H1 (cell line): Measurements from ENCODE around the gene CDK16. TPM values are rescaled to one million over a fixed set of nuclear protein-coding genes. Genes with fewer than 3 reads are reported as not detected.

ENCODE experiments used
- CTCF ChIA-PET: fragments of 300-600 bp; sonication (Branson Sonifier 250); formaldehyde crosslinking; loops from one replicate; lab custom pipeline; 2021; ENCODE audit not compliant: partially characterized antibody; lab: Charles Lee
- POLR2A ChIA-PET: fragments of 300-600 bp; sonication (Branson Sonifier 250); formaldehyde crosslinking; loops from one replicate; lab custom pipeline; 2021; ENCODE audit warnings: inconsistent platforms; ENCODE audit not compliant: partially characterized antibody; lab: Charles Lee
- DNase-seq, 2 experiments: peaks; one replicate each; pipeline versions ENCODE4 v3.0.0 to v3.0.0-alpha.2; 2010 to 2022; ENCODE audit warnings: low spot score in 2 of 2, low read depth in 1 of 2, mixed read lengths in 1 of 2
- FAIRE-seq: peaks from 2 replicates; lab custom pipeline; 2011; peaks lifted over from hg19 to GRCh38; lab: Jason Lieb, UNC
- H2AFZ ChIP-seq: 2 replicates; pipeline ENCODE4 v1.8.1; 2012; ENCODE audit warnings: low read length, inconsistent platforms
- H2AK5ac ChIP-seq: 2 replicates; pipeline ENCODE4 v1.6.1; 2013; ENCODE audit warnings: low read depth, low read length
- H2BK120ac ChIP-seq: replicated peaks from 2 replicates; pipeline ENCODE3; 2013; ENCODE audit warnings: low read depth, low read length, inconsistent platforms
- H2BK12ac ChIP-seq: 2 replicates; pipeline ENCODE4 v1.6.1; 2013; ENCODE audit warnings: low read depth, low read length
- H2BK15ac ChIP-seq: 2 replicates; pipeline ENCODE4 v1.6.1; 2013; ENCODE audit warnings: low read length
- H2BK20ac ChIP-seq: 2 replicates; pipeline ENCODE4 v1.6.1; 2013; ENCODE audit warnings: low read length
- H2BK5ac ChIP-seq: 2 replicates; pipeline ENCODE4 v1.6.1; 2013; ENCODE audit warnings: low read depth, low read length
- H3K14ac ChIP-seq: 2 replicates; pipeline ENCODE4 v1.6.1; 2013; ENCODE audit warnings: inconsistent platforms; ENCODE audit not compliant: insufficient read length
- H3K18ac ChIP-seq: 2 replicates; pipeline ENCODE4 v1.6.1; 2013; ENCODE audit warnings: low read length; ENCODE audit errors: extremely low read depth
- H3K23ac ChIP-seq: 2 replicates; pipeline ENCODE4 v1.6.1; 2013; ENCODE audit warnings: inconsistent platforms; ENCODE audit not compliant: insufficient read length
- H3K23me2 ChIP-seq: 2 replicates; pipeline ENCODE4 v1.6.1; 2013; ENCODE audit warnings: low read depth, low read length
- H3K27ac ChIP-seq: 2 replicates; pipeline ENCODE4 v1.6.1; 2011; ENCODE audit warnings: low read depth, low read length, inconsistent platforms
- H3K27me3 ChIP-seq, 4 experiments: replicated peaks in 1 of 4; 1 replicate in 1 of 4; 2 replicates in 3 of 4; pipeline versions ENCODE4 v1.6.1 to v1.8.1; 2011 to 2013; ENCODE audit warnings: low read length in 3 of 4, mild to moderate bottlenecking in 3 of 4, inconsistent platforms in 2 of 4, mixed read lengths in 2 of 4, moderate library complexity in 1 of 4; ENCODE audit not compliant: control insufficient read depth in 3 of 4, insufficient read depth in 3 of 4; ENCODE audit errors: extremely low read depth in 1 of 4
- H3K36me3 ChIP-seq, 4 experiments: 2 replicates each; pipeline versions ENCODE4 v1.6.1 to v1.8.1; 2011 to 2013; ENCODE audit warnings: mild to moderate bottlenecking in 4 of 4, low read length in 3 of 4, moderate library complexity in 2 of 4, control low read depth in 1 of 4, inconsistent platforms in 1 of 4; ENCODE audit not compliant: insufficient read depth in 4 of 4, control insufficient read depth in 2 of 4
- H3K4ac ChIP-seq: replicated peaks from 2 replicates; pipeline ENCODE3; 2013; ENCODE audit warnings: low read length, low read depth, mixed read lengths, inconsistent platforms; ENCODE audit not compliant: insufficient read length
- H3K4me1 ChIP-seq, 4 experiments: replicated peaks in 1 of 4; 1 replicate in 1 of 4; 2 replicates in 3 of 4; pipeline versions ENCODE4 v1.6.1 to v1.8.1; 2011 to 2013; ENCODE audit warnings: low read length in 3 of 4, inconsistent platforms in 2 of 4, mixed read lengths in 1 of 4; ENCODE audit not compliant: insufficient read depth in 4 of 4, control insufficient read depth in 3 of 4
- H3K4me2 ChIP-seq, 2 experiments: 2 replicates each; pipeline versions ENCODE4 v1.6.1 to v1.8.1; 2011 to 2013; ENCODE audit warnings: low read depth in 2 of 2, low read length in 2 of 2, control low read depth in 1 of 2, inconsistent platforms in 1 of 2, mild to moderate bottlenecking in 1 of 2; ENCODE audit not compliant: insufficient read depth in 1 of 2
- H3K4me3 ChIP-seq, 4 experiments: fragments of 200-600, 300-600 bp in 1 of 4; sonication (generic), shearing (Covaris generic), sonication (Bioruptor Twin) in 1 of 4; 2 replicates each; pipeline versions ENCODE4 v1.5.1 to v1.8.1; 2011 to 2016; ENCODE audit warnings: low read length in 4 of 4, low read depth in 3 of 4, control low read depth in 2 of 4, inconsistent platforms in 2 of 4, mild to moderate bottlenecking in 2 of 4, mixed read lengths in 1 of 4, moderate library complexity in 1 of 4; ENCODE audit not compliant: insufficient read depth in 2 of 4; ENCODE audit errors: extremely low read depth in 1 of 4
- H3K56ac ChIP-seq: replicated peaks from 2 replicates; pipeline ENCODE3; 2013; ENCODE audit warnings: low read depth, mild to moderate bottlenecking, mixed read lengths, low read length, inconsistent platforms; ENCODE audit not compliant: insufficient read length
- H3K79me1 ChIP-seq: 2 replicates; pipeline ENCODE4 v1.6.1; 2013; ENCODE audit warnings: low read depth, low read length, control low read depth
- H3K79me2 ChIP-seq, 2 experiments: 2 replicates each; pipeline versions ENCODE4 v1.6.1 to v1.8.1; 2012 to 2013; ENCODE audit warnings: low read length in 2 of 2, mild to moderate bottlenecking in 2 of 2, inconsistent platforms in 1 of 2; ENCODE audit not compliant: insufficient read depth in 2 of 2, control insufficient read depth in 1 of 2
- H3K9ac ChIP-seq, 4 experiments: replicated peaks in 1 of 4; 1 replicate in 1 of 4; 2 replicates in 3 of 4; pipeline versions ENCODE4 v1.6.1 to v1.8.1; 2011 to 2013; ENCODE audit warnings: low read depth in 3 of 4, low read length in 3 of 4, control low read depth in 2 of 4, mild to moderate bottlenecking in 2 of 4, moderate library complexity in 2 of 4, inconsistent platforms in 1 of 4; ENCODE audit errors: extremely low read depth in 1 of 4
- H3K9me3 ChIP-seq, 2 experiments: 2 replicates each; pipeline versions ENCODE4 v1.6.1 to v1.8.1; 2012 to 2013; ENCODE audit warnings: mild to moderate bottlenecking in 2 of 2, moderate library complexity in 2 of 2, control low read depth in 1 of 2, inconsistent platforms in 1 of 2, low read depth in 1 of 2, low read length in 1 of 2, mixed read lengths in 1 of 2; ENCODE audit not compliant: insufficient read depth in 2 of 2
- H4K20me1 ChIP-seq, 2 experiments: replicated peaks in 1 of 2; 2 replicates each; pipeline versions ENCODE3 to v1.8.1; 2011 to 2013; ENCODE audit warnings: inconsistent platforms in 2 of 2, low read length in 2 of 2, mild to moderate bottlenecking in 1 of 2; ENCODE audit not compliant: insufficient read depth in 2 of 2, control insufficient read depth in 1 of 2
- H4K5ac ChIP-seq: 2 replicates; pipeline ENCODE4 v1.6.1; 2013; ENCODE audit warnings: low read length, low read depth, mixed read lengths, inconsistent platforms; ENCODE audit not compliant: insufficient read length
- H4K8ac ChIP-seq: 2 replicates; pipeline ENCODE4 v1.8.0; 2013; ENCODE audit warnings: mild to moderate bottlenecking, moderate library complexity, low read length, inconsistent platforms; ENCODE audit not compliant: insufficient read depth; ENCODE audit errors: extremely low read depth
- H4K91ac ChIP-seq: replicated peaks from 2 replicates; pipeline ENCODE3; 2013; ENCODE audit warnings: low read length, mixed read lengths, inconsistent platforms; ENCODE audit not compliant: insufficient read length
- BCL11A ChIP-seq, 2 experiments: IDR thresholded peaks; one replicate each; pipeline ENCODE4 v1.6.1; 2011; ENCODE audit warnings: low read depth in 2 of 2, low read length in 2 of 2, mild to moderate bottlenecking in 2 of 2
- CBX8 ChIP-seq: fragments of 300-800, 300-1000 bp; sonication (generic); IDR thresholded peaks from 2 replicates; pipeline ENCODE4 v1.7.1; 2016; ENCODE audit warnings: low read depth, low read length, borderline replicate concordance
- EZH2 ChIP-seq: fragments of 200-600 bp; sonication (generic); IDR thresholded peaks from 2 replicates; pipeline ENCODE4 v1.7.1; 2012; ENCODE audit warnings: low read depth, mild to moderate bottlenecking, moderate library complexity, low read length, inconsistent platforms; ENCODE audit not compliant: severe bottlenecking
- FOSL1 ChIP-seq: IDR thresholded peaks from 2 replicates; pipeline ENCODE4 v1.6.1; 2011; ENCODE audit warnings: mild to moderate bottlenecking, low read depth, low read length, moderate library complexity; ENCODE audit not compliant: insufficient read depth
- GABPA ChIP-seq: IDR thresholded peaks from 2 replicates; pipeline ENCODE4 v1.6.1; 2011; ENCODE audit warnings: mild to moderate bottlenecking, low read length, moderate library complexity, borderline replicate concordance; ENCODE audit not compliant: insufficient read depth
- JUND ChIP-seq: IDR thresholded peaks from 2 replicates; pipeline ENCODE4 v1.6.1; 2011; ENCODE audit warnings: mild to moderate bottlenecking, improper control_type of control experiment, low read length
- KDM5A ChIP-seq: fragments of 200-600 bp; IDR thresholded peaks from 2 replicates; pipeline ENCODE4 v1.7.1; 2012; ENCODE audit warnings: mild to moderate bottlenecking, low read length, inconsistent platforms, mixed read lengths
- PHF8 ChIP-seq: fragments of 200-600 bp; sonication (generic); conservative IDR thresholded peaks from 2 replicates; pipeline ENCODE4 v1.7.1; 2012; ENCODE audit warnings: low read depth, mild to moderate bottlenecking, inconsistent platforms, low read length, moderate library complexity
- POLR2AphosphoS5 ChIP-seq: IDR thresholded peaks from 2 replicates; pipeline ENCODE4 v1.6.1; 2011; ENCODE audit warnings: low read depth, low read length
- POU5F1 ChIP-seq: IDR thresholded peaks from 2 replicates; pipeline ENCODE4 v1.6.1; 2011; ENCODE audit warnings: low read depth, mild to moderate bottlenecking, low read length, moderate library complexity
- RAD21 ChIP-seq, 2 experiments: IDR thresholded peaks in 1 of 2; conservative IDR thresholded peaks in 1 of 2; 2 replicates each; pipeline ENCODE4 v1.6.1; 2011; ENCODE audit warnings: low read depth in 2 of 2, low read length in 2 of 2, improper control_type of control experiment in 1 of 2, inconsistent platforms in 1 of 2, mild to moderate bottlenecking in 1 of 2, moderate library complexity in 1 of 2
- SIRT6 ChIP-seq: IDR thresholded peaks from one replicate; pipeline ENCODE4 v1.7.1; 2012; ENCODE audit warnings: low read length, inconsistent platforms
- SP2 ChIP-seq: IDR thresholded peaks from 2 replicates; pipeline ENCODE4 v1.6.1; 2012; ENCODE audit warnings: mild to moderate bottlenecking, low read length, inconsistent platforms
- WGBS, 2 experiments: shearing (Covaris generic) in 1 of 2; methylation state at CpG; one replicate each; pipeline versions ENCODE4 v1.1.6 to v1.1.7; 2013 to 2015; ENCODE audit warnings: low lambda C conversion rate in 2 of 2, mixed read lengths in 2 of 2, inconsistent platforms in 1 of 2, low coverage in 1 of 2, missing lambda C conversion rate in 1 of 2; ENCODE audit not compliant: insufficient replicate concordance in 2 of 2, insufficient coverage in 1 of 2, insufficient read length in 1 of 2; ENCODE audit errors: extremely low coverage in 1 of 2, missing lambda C conversion rate in 1 of 2; 5-methylcytosine and 5-hydroxymethylcytosine counted together
- polyA plus RNA-seq, 7 experiments: library from polyadenylated mRNA; depleted of rRNA in 3 of 7; stranded (reverse) in 5 of 7; unstranded in 2 of 7; fragments of >200 nt in 5 of 7; fragments of 200-250 nt in 2 of 7; gene quantifications; 1 replicate in 5 of 7; 2 replicates in 1 of 7; 4 replicates in 1 of 7; pipeline versions ENCODE4 v1.2.1 to v1.2.3, GENCODE V29; 2011 to 2013; ENCODE audit warnings: missing spikeins in 2 of 7, mixed read lengths in 2 of 7
- total RNA-seq: library from RNA; stranded (reverse); fragmentation: NEBNext Ultra II Directional; extraction: Animal tissue kit (Norgen Biotek cat#: 25700); gene quantifications from 2 replicates; pipeline ENCODE4 v1.2.1, GENCODE V29; 2021

Gene CDK16
- total and polyA plus RNA-seq, 2 of the 8 experiments (the other 6 are each of a cell fraction or from before 2014, with no cell fraction given), result 124 to 204 TPM

- CTCF ChIA-PET, result interaction anchor here (0.5 to 0.7 kb wide), 2 partner anchors 24 to 364 kb away, joined by 3 read pairs; no protein-coding TSS in a partner anchor
- H2BK15ac ChIP-seq, result no peak overlapping the region
- H3K23ac ChIP-seq, result no peak overlapping the region
- FAIRE-seq (no peak), DNase-seq (no peak)
- no peak overlapping the region for H3K9ac ChIP-seq
- no peak overlapping the region for H2BK12ac ChIP-seq
- H3K4me3 ChIP-seq, result no peak overlapping the region
- no peaks in the 10 kb centered on the region; the same call in 1 of the 2 replicates for H3K79me1 ChIP-seq
- no peak overlapping the region for H3K56ac ChIP-seq
- no peak overlapping the region for H4K91ac ChIP-seq
- POLR2A ChIA-PET, result interaction anchor here (0.6 kb wide), 1 partner anchor 208 kb away, joined by 4 read pairs; no protein-coding TSS in a partner anchor
- H2BK5ac ChIP-seq, result no peak overlapping the region
- H3K27ac ChIP-seq, result no peak overlapping the region
- no peak overlapping the region for H3K18ac ChIP-seq
- peaks cover 0 to 4% of the 10 kb centered on the region in 2 experiments for H4K20me1 ChIP-seq
- no peak overlapping the region for H2AK5ac ChIP-seq
- no peaks in the 10 kb centered on the region for H3K23me2 ChIP-seq
- no peak overlapping the region for H2BK120ac ChIP-seq
- WGBS, 2 experiments, result 89% methylated on average over 7 of the region's 23 CpGs; no CpG with 5 or more reads in 1 of the 2 experiments
- no peak overlapping the region for H3K14ac ChIP-seq
- no peak overlapping the region for H3K4me2 ChIP-seq
- no peak overlapping the region for H3K4ac ChIP-seq
- H3K4me1 ChIP-seq, result no peaks in the 10 kb centered on the region
- no peaks in the 10 kb centered on the region for H3K27me3 ChIP-seq
- H3K36me3 ChIP-seq, result peaks cover 2 to 43% (median 25%) of the 10 kb centered on the region in 4 experiments; a peak in 7 of 8 replicates
- H3K9me3 ChIP-seq, result no peaks in the 10 kb centered on the region
- H2AFZ ChIP-seq, result no peak overlapping the region
- H3K79me2 ChIP-seq, result no peaks in the 10 kb centered on the region
- H4K8ac ChIP-seq, result no peak overlapping the region
- H2BK20ac ChIP-seq, result no peak overlapping the region
- no peak overlapping the region for H4K5ac ChIP-seq
- TF ChIP-seq POU5F1 (no peak), SP2 (no peak), BCL11A (IDR thresholded peaks at IDR 0.05; ENCODE audit: low read depth in 2 of 2, low read length in 2 of 2) (no peak), PHF8 (no peak), CBX8 (no peak), GABPA (no peak), POLR2AphosphoS5 (no peak), JUND (no peak), RAD21 (IDR thresholded peaks at IDR 0.05 in 1 of 2, conservative IDR thresholded peaks at IDR 0.05 in 1 of 2; ENCODE audit: low read depth in 2 of 2, low read length in 2 of 2) (no peak), KDM5A (no peak), SIRT6 (no peak), EZH2 (no peak), FOSL1 (no peak)
Measured at GRCh38 chrX:47174846-47175587, 43.5 kb upstream of the CDK16 start.
